ENCODE data around the gene ARHGEF6.

ARHGEF6 gene

GRCh38 chrX:136697156-136697555 is 83.6 kb downstream of the ARHGEF6 start:
- H3K4me1 ChIP-seq (ENCODE audit: control insufficient read depth, insufficient read depth, low read length): no peaks in the 10 kb centered on the region
- H3K4me3 ChIP-seq (ENCODE audit: low read length): no peak overlapping the region
- H3K9ac ChIP-seq (ENCODE audit: low read length): no peak overlapping the region
- no peaks in the 10 kb centered on the region for H3K36me3 ChIP-seq (ENCODE audit: control insufficient read depth, insufficient read depth, low read length)
- no peaks in the 10 kb centered on the region for H3K27me3 ChIP-seq (ENCODE audit: control insufficient read depth, insufficient read depth, low read length)
- H3K9me3 ChIP-seq (ENCODE audit: control insufficient read depth, low read length): no peaks in the 10 kb centered on the region

GRCh38 chrX:136694431-136695087 is 86.2 kb downstream of the ARHGEF6 start:
- H3K4me1 ChIP-seq (ENCODE audit: control insufficient read depth, insufficient read depth, low read length): no peaks in the 10 kb centered on the region
- H3K4me3 ChIP-seq (ENCODE audit: low read length): no peak overlapping the region
- no peaks in the 10 kb centered on the region for H3K36me3 ChIP-seq (ENCODE audit: control insufficient read depth, insufficient read depth, low read length)
- H3K9me3 ChIP-seq (ENCODE audit: control insufficient read depth, low read length): no peaks in the 10 kb centered on the region
- no peak overlapping the region for H3K9ac ChIP-seq (ENCODE audit: low read length)
- no peaks in the 10 kb centered on the region for H3K27me3 ChIP-seq (ENCODE audit: control insufficient read depth, insufficient read depth, low read length)

- H3K9ac ChIP-seq (ENCODE audit: low read length): no peak overlapping the region
- H3K4me1 ChIP-seq (ENCODE audit: control insufficient read depth, insufficient read depth, low read length): no peaks in the 10 kb centered on the region
- H3K9me3 ChIP-seq (ENCODE audit: control insufficient read depth, low read length): no peaks in the 10 kb centered on the region
- no peaks in the 10 kb centered on the region for H3K27me3 ChIP-seq (ENCODE audit: control insufficient read depth, insufficient read depth, low read length)
- H3K4me3 ChIP-seq (ENCODE audit: low read length): no peak overlapping the region
- no peaks in the 10 kb centered on the region for H3K36me3 ChIP-seq (ENCODE audit: control insufficient read depth, insufficient read depth, low read length)
Measured at GRCh38 chrX:136692271-136692670, 88.5 kb downstream of the ARHGEF6 start.

GRCh38 chrX:136691028-136691809 is 89.5 kb downstream of the ARHGEF6 start:
- no peak overlapping the region for H3K9ac ChIP-seq (ENCODE audit: low read length)
- H3K4me3 ChIP-seq (ENCODE audit: low read length): no peak overlapping the region
- no peaks in the 10 kb centered on the region for H3K4me1 ChIP-seq (ENCODE audit: control insufficient read depth, insufficient read depth, low read length)

GRCh38 chrX:136689436-136689835 is 91.3 kb downstream of the ARHGEF6 start:
- Histone ChIP-seq H3K9ac (ENCODE audit: low read length) (no peak overlapping the region), H3K4me1 (ENCODE audit: control insufficient read depth, insufficient read depth, low read length) (no peaks in the 10 kb centered on the region), H3K4me3 (ENCODE audit: low read length) (no peak overlapping the region), H3K9me3 (ENCODE audit: control insufficient read depth, low read length) (no peaks in the 10 kb centered on the region), H3K36me3 (ENCODE audit: control insufficient read depth, insufficient read depth, low read length) (no peaks in the 10 kb centered on the region), H3K27me3 (ENCODE audit: control insufficient read depth, insufficient read depth, low read length) (no peaks in the 10 kb centered on the region)

More at GRCh38 chrX:136691028-136691809, 89.5 kb downstream of the ARHGEF6 start:
- Histone ChIP-seq H3K27me3 (ENCODE audit: control insufficient read depth, insufficient read depth, low read length) (no peaks in the 10 kb centered on the region), H3K9me3 (ENCODE audit: control insufficient read depth, low read length) (no peaks in the 10 kb centered on the region), H3K36me3 (ENCODE audit: control insufficient read depth, insufficient read depth, low read length) (no peaks in the 10 kb centered on the region)

- H3K9me3 ChIP-seq (ENCODE audit: control insufficient read depth, low read length): no peaks in the 10 kb centered on the region
- no peaks in the 10 kb centered on the region for H3K27me3 ChIP-seq (ENCODE audit: control insufficient read depth, insufficient read depth, low read length)
- no peak overlapping the region for H3K4me3 ChIP-seq (ENCODE audit: low read length)
- no peaks in the 10 kb centered on the region for H3K36me3 ChIP-seq (ENCODE audit: control insufficient read depth, insufficient read depth, low read length)
- no peak overlapping the region for H3K9ac ChIP-seq (ENCODE audit: low read length)
- H3K4me1 ChIP-seq (ENCODE audit: control insufficient read depth, insufficient read depth, low read length): no peaks in the 10 kb centered on the region
Measured at GRCh38 chrX:136687457-136687856, 93.3 kb downstream of the ARHGEF6 start.

GRCh38 chrX:136684120-136684519 is 96.6 kb downstream of the ARHGEF6 start:
- no peak overlapping the region for H3K4me3 ChIP-seq (ENCODE audit: low read length)
- no peaks in the 10 kb centered on the region for H3K4me1 ChIP-seq (ENCODE audit: control insufficient read depth, insufficient read depth, low read length)
- no peaks in the 10 kb centered on the region for H3K9me3 ChIP-seq (ENCODE audit: control insufficient read depth, low read length)
- H3K9ac ChIP-seq (ENCODE audit: low read length): no peak overlapping the region
- no peaks in the 10 kb centered on the region for H3K36me3 ChIP-seq (ENCODE audit: control insufficient read depth, insufficient read depth, low read length)
- H3K27me3 ChIP-seq (ENCODE audit: control insufficient read depth, insufficient read depth, low read length): no peaks in the 10 kb centered on the region

GRCh38 chrX:136679531-136679930 is 101.2 kb downstream of the ARHGEF6 start:
- H3K4me1 ChIP-seq (ENCODE audit: control insufficient read depth, insufficient read depth, low read length): no peaks in the 10 kb centered on the region
- H3K4me3 ChIP-seq (ENCODE audit: low read length): no peak overlapping the region
- no peak overlapping the region for H3K9ac ChIP-seq (ENCODE audit: low read length)
- no peaks in the 10 kb centered on the region for H3K9me3 ChIP-seq (ENCODE audit: control insufficient read depth, low read length)
- no peaks in the 10 kb centered on the region for H3K36me3 ChIP-seq (ENCODE audit: control insufficient read depth, insufficient read depth, low read length)
- no peaks in the 10 kb centered on the region for H3K27me3 ChIP-seq (ENCODE audit: control insufficient read depth, insufficient read depth, low read length)

GRCh38 chrX:136674270-136674985 is 106.3 kb downstream of the ARHGEF6 start:
- Histone ChIP-seq H3K9ac (ENCODE audit: low read length) (no peak overlapping the region), H3K27me3 (ENCODE audit: control insufficient read depth, insufficient read depth, low read length) (no peaks in the 10 kb centered on the region), H3K36me3 (ENCODE audit: control insufficient read depth, insufficient read depth, low read length) (no peaks in the 10 kb centered on the region), H3K4me3 (ENCODE audit: low read length) (no peak overlapping the region), H3K4me1 (ENCODE audit: control insufficient read depth, insufficient read depth, low read length) (no peaks in the 10 kb centered on the region), H3K9me3 (ENCODE audit: control insufficient read depth, low read length) (no peaks in the 10 kb centered on the region)

- Histone ChIP-seq H3K27me3 (ENCODE audit: control insufficient read depth, insufficient read depth, low read length) (no peaks in the 10 kb centered on the region), H3K4me3 (ENCODE audit: low read length) (no peak overlapping the region), H3K9me3 (ENCODE audit: control insufficient read depth, low read length) (no peaks in the 10 kb centered on the region), H3K9ac (ENCODE audit: low read length) (no peak overlapping the region), H3K4me1 (ENCODE audit: control insufficient read depth, insufficient read depth, low read length) (no peaks in the 10 kb centered on the region), H3K36me3 (ENCODE audit: control insufficient read depth, insufficient read depth, low read length) (no peaks in the 10 kb centered on the region)
Measured at GRCh38 chrX:136671006-136671610, 109.6 kb downstream of the ARHGEF6 start.

GRCh38 chrX:136667446-136668168 is 113.1 kb downstream of the ARHGEF6 start:
- Histone ChIP-seq H3K9ac (ENCODE audit: low read length) (no peak overlapping the region), H3K27me3 (ENCODE audit: control insufficient read depth, insufficient read depth, low read length) (no peaks in the 10 kb centered on the region), H3K36me3 (ENCODE audit: control insufficient read depth, insufficient read depth, low read length) (no peaks in the 10 kb centered on the region), H3K4me1 (ENCODE audit: control insufficient read depth, insufficient read depth, low read length) (no peaks in the 10 kb centered on the region), H3K4me3 (ENCODE audit: low read length) (no peak overlapping the region), H3K9me3 (ENCODE audit: control insufficient read depth, low read length) (no peaks in the 10 kb centered on the region)

Measured in mucosa of stomach (tissue), 1 donor.